GM12891 (cell line): Measurements from ENCODE around the gene LSM3.

Experiments used
- POLR2A ChIP-seq: IDR thresholded peaks from 2 replicates; pipeline ENCODE4 v1.6.1; 2011; ENCODE audit warnings: low read depth, low read length, control low read depth
- POLR2AphosphoS5 ChIP-seq: IDR thresholded peaks from 2 replicates; pipeline ENCODE4 v1.6.1; 2011; ENCODE audit warnings: low read depth, low read length, control low read depth

GRCh38 chr3:14147066-14147435 lies 31.6 kb upstream of the LSM3 start:
- TF ChIP-seq POLR2A (no peak), POLR2AphosphoS5 (no peak)
